K562 (cell line): ENCODE measurements around the gene ZKSCAN3. TPM values are rescaled to one million over a fixed set of nuclear protein-coding genes. Genes with fewer than 3 reads are reported as not detected.

ENCODE experiments used
- BCOR ChIP-seq: fragments of 450-650 bp; IDR thresholded peaks from 2 replicates; pipeline ENCODE4 v1.6.1; 2016
- CBX2 ChIP-seq: fragments of 200-600 bp; sonication (generic); IDR thresholded peaks from one replicate; pipeline ENCODE4 v1.6.1; 2012; ENCODE audit warnings: mild to moderate bottlenecking, low read length, inconsistent platforms; ENCODE audit not compliant: insufficient read depth, poor library complexity, severe bottlenecking
- HDAC8 ChIP-seq: fragments of 450-650 bp; IDR thresholded peaks from 2 replicates; pipeline ENCODE4 v1.6.1; 2016; ENCODE audit warnings: mild to moderate bottlenecking, missing genetic modification characterization, moderate library complexity, missing compliant biosample characterization
- NCOA4 ChIP-seq: fragments of 450-650 bp; IDR thresholded peaks from 2 replicates; pipeline ENCODE4 v1.6.1; 2018; ENCODE audit warnings: mild to moderate bottlenecking; ENCODE audit not compliant: partially characterized antibody
- PHB ChIP-seq: fragments of 250-450 bp; sonication (Bioruptor Pico); IDR thresholded peaks from 2 replicates; pipeline ENCODE4 v1.5.0; 2021
- PHTF2 ChIP-seq: fragments of 250-450 bp; sonication (Bioruptor Pico); IDR thresholded peaks from 2 replicates; pipeline ENCODE4 v1.5.0; 2021; ENCODE audit warnings: mild to moderate bottlenecking
- POU5F1 ChIP-seq: fragments of 150-350 bp; IDR thresholded peaks from 2 replicates; pipeline ENCODE4 v1.6.1; 2014; ENCODE audit warnings: borderline replicate concordance, low read length, low read depth, mild to moderate bottlenecking; ENCODE audit not compliant: partially characterized antibody
- WHSC1 ChIP-seq: IDR thresholded peaks from one replicate; pipeline ENCODE4 v1.6.1; 2012; ENCODE audit warnings: low read length, control low read depth, inconsistent platforms
- ZNF3 ChIP-seq: fragments of 250-450 bp; sonication (Bioruptor Pico); IDR thresholded peaks from 2 replicates; pipeline ENCODE4 v1.5.0; 2021; ENCODE audit warnings: mild to moderate bottlenecking, moderate library complexity
- polyA plus RNA-seq, 8 experiments: library from polyadenylated mRNA; depleted of rRNA in 4 of 8; stranded (reverse) in 5 of 8; unstranded in 3 of 8; fragments of >200 nt; fragmentation: Nextera tagmentation in 2 of 8; fragmentation: Illumina TruSeq in 1 of 8; extraction: Ambion mirVana in 2 of 8; extraction: Trizol in 1 of 8; gene quantifications; 2 replicates each; pipeline versions ENCODE4 v1.2.1 to v1.2.3, GENCODE V29; 2011 to 2014; ENCODE audit warnings: inconsistent platforms in 1 of 8, missing spikeins in 1 of 8
- total RNA-seq, 7 experiments: library from RNA; depleted of rRNA in 6 of 7; stranded (reverse); fragments of >200 nt in 6 of 7; fragmentation: Illumina TruSeq in 2 of 7; extraction: Trizol in 2 of 7; gene quantifications; 2 replicates each; pipeline versions ENCODE4 v1.2.1 to v1.2.3, GENCODE V29; 2011 to 2021; ENCODE audit warnings: low replicate concordance in 1 of 7
- TF ChIP-seq, protein P1 (sequence below): fragments of 450-650 bp; IDR thresholded peaks from 2 replicates; pipeline ENCODE4 v1.6.1; 2016; ENCODE audit warnings: low read depth
- TF ChIP-seq, protein P2 (sequence below), 2 experiments: fragments of 450-650 bp; IDR thresholded peaks; 2 replicates each; pipeline ENCODE4 v1.6.1; 2018; ENCODE audit warnings: mild to moderate bottlenecking in 2 of 2, low read depth in 1 of 2; ENCODE audit not compliant: partially characterized antibody in 2 of 2
- TF ChIP-seq, protein P3 (sequence below): IDR thresholded peaks from 2 replicates; pipeline ENCODE4 v1.6.1; 2012; ENCODE audit warnings: low read depth, low read length, improper control_type of control experiment, borderline replicate concordance

ZKSCAN3 gene
- total and polyA plus RNA-seq, 9 of the 15 experiments (the other 6 are each of a cell fraction or from before 2014, with no cell fraction given), result 3.0 to 12.4 (median 10.2) TPM

DNA sequence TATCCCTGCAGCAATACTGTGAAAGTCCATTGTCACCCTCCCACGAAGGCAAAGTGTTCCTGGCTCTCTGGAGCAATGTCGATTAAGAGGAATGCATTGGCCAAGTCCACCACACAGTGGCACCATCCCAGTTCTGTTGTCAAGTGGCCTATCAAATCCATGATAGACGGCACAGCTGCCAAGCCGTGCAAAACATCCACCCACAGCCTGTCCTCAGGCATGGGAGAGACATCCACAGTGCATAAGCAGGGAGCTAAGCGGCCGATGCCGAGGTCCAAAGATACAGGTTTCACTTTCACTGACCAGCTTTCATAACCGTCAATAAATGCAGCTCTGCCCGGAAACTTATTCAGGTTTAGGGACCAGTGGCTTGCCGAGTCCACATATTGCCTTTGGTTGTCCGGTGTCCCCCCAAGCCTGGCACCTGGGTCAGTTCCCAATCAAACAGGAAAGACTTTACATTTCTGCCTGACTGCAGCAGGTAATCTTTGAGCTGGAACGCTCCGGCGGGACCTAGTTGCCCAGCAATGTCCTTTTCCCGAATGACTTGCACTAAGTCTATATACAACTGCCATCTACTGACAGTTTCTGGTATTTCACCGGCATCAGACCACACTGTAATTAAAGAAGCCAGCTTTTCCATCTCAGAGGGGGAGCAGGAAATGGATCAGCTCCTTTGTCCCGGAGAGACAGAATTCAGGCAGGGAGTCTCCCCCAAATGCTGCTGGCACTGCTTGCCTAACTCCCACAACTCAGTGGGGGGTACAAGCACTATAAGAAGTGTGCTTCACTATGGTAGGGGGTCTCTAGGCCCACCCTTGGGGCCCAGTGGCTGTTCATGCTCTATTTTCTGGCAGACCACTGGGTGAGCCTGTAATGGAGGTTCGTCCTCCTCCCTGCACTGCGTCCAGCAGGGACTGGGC is 6.3 kb downstream of the ZKSCAN3 start (continued):
- TF ChIP-seq, protein P1, sequence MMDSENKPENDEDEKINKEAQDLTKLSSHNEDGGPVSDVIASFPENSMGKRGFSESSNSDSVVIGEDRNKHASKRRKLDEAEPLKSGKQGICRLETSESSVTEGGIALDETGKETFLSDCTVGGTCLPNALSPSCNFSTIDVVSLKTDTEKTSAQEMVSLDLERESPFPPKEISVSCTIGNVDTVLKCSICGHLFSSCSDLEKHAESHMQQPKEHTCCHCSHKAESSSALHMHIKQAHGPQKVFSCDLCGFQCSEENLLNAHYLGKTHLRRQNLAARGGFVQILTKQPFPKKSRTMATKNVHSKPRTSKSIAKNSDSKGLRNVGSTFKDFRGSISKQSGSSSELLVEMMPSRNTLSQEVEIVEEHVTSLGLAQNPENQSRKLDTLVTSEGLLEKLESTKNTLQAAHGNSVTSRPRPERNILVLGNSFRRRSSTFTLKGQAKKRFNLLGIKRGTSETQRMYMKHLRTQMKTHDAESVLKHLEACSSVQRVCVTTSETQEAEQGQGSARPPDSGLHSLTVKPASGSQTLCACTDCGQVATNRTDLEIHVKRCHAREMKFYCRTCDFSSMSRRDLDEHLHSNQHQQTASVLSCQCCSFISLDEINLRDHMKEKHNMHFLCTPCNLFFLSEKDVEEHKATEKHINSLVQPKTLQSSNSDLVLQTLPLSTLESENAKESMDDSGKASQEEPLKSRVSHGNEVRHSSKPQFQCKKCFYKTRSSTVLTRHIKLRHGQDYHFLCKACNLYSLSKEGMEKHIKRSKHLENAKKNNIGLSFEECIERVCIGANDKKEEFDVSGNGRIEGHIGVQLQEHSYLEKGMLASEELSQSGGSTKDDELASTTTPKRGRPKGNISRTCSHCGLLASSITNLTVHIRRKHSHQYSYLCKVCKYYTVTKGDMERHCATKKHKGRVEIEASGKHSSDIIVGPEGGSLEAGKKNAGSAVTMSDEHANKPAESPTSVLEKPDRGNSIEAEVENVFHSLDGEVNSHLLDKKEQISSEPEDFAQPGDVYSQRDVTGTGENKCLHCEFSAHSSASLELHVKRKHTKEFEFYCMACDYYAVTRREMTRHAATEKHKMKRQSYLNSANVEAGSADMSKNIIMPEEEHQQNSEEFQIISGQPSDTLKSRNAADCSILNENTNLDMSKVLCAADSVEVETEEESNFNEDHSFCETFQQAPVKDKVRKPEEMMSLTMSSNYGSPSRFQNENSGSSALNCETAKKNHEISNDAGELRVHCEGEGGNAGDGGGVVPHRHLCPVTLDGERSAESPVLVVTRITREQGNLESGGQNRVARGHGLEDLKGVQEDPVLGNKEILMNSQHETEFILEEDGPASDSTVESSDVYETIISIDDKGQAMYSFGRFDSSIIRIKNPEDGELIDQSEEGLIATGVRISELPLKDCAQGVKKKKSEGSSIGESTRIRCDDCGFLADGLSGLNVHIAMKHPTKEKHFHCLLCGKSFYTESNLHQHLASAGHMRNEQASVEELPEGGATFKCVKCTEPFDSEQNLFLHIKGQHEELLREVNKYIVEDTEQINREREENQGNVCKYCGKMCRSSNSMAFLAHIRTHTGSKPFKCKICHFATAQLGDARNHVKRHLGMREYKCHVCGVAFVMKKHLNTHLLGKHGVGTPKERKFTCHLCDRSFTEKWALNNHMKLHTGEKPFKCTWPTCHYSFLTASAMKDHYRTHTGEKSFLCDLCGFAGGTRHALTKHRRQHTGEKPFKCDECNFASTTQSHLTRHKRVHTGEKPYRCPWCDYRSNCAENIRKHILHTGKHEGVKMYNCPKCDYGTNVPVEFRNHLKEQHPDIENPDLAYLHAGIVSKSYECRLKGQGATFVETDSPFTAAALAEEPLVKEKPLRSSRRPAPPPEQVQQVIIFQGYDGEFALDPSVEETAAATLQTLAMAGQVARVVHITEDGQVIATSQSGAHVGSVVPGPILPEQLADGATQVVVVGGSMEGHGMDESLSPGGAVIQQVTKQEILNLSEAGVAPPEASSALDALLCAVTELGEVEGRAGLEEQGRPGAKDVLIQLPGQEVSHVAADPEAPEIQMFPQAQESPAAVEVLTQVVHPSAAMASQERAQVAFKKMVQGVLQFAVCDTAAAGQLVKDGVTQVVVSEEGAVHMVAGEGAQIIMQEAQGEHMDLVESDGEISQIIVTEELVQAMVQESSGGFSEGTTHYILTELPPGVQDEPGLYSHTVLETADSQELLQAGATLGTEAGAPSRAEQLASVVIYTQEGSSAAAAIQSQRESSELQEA, result no peak
- TF ChIP-seq WHSC1, result no peak
- no peak for TF ChIP-seq PHTF2 (CRISPR knock-in tag)
- TF ChIP-seq PHB (CRISPR knock-in tag), result no peak
- TF ChIP-seq, protein P2, sequence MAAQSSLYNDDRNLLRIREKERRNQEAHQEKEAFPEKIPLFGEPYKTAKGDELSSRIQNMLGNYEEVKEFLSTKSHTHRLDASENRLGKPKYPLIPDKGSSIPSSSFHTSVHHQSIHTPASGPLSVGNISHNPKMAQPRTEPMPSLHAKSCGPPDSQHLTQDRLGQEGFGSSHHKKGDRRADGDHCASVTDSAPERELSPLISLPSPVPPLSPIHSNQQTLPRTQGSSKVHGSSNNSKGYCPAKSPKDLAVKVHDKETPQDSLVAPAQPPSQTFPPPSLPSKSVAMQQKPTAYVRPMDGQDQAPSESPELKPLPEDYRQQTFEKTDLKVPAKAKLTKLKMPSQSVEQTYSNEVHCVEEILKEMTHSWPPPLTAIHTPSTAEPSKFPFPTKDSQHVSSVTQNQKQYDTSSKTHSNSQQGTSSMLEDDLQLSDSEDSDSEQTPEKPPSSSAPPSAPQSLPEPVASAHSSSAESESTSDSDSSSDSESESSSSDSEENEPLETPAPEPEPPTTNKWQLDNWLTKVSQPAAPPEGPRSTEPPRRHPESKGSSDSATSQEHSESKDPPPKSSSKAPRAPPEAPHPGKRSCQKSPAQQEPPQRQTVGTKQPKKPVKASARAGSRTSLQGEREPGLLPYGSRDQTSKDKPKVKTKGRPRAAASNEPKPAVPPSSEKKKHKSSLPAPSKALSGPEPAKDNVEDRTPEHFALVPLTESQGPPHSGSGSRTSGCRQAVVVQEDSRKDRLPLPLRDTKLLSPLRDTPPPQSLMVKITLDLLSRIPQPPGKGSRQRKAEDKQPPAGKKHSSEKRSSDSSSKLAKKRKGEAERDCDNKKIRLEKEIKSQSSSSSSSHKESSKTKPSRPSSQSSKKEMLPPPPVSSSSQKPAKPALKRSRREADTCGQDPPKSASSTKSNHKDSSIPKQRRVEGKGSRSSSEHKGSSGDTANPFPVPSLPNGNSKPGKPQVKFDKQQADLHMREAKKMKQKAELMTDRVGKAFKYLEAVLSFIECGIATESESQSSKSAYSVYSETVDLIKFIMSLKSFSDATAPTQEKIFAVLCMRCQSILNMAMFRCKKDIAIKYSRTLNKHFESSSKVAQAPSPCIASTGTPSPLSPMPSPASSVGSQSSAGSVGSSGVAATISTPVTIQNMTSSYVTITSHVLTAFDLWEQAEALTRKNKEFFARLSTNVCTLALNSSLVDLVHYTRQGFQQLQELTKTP (IDR thresholded peaks at IDR 0.05; ENCODE audit: low read depth in 1 of 2, partially characterized antibody in 2 of 2), result no peak
- TF ChIP-seq BCOR, result peak; percentile 41; the same call in 1 of the 2 replicates
- TF ChIP-seq POU5F1, result no peak
- TF ChIP-seq NCOA4, result no peak
- TF ChIP-seq ZNF3, result no peak
- no peak for TF ChIP-seq HDAC8 (tag)
- TF ChIP-seq CBX2, result no peak
- TF ChIP-seq, protein P3, sequence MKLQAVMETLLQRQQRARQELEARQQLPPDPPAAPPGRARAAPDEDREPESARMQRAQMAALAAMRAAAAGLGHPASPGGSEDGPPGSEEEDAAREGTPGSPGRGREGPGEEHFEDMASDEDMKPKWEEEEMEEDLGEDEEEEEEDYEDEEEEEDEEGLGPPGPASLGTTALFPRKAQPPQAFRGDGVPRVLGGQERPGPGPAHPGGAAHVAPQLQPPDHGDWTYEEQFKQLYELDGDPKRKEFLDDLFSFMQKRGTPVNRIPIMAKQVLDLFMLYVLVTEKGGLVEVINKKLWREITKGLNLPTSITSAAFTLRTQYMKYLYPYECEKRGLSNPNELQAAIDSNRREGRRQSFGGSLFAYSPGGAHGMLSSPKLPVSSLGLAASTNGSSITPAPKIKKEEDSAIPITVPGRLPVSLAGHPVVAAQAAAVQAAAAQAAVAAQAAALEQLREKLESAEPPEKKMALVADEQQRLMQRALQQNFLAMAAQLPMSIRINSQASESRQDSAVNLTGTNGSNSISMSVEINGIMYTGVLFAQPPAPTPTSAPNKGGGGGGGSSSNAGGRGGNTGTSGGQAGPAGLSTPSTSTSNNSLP, result peak; percentile 83; the same call in 1 of the 2 replicates
